Trophoblast cell (in vitro differentiated cells and primary cell): ENCODE results near the gene MLXIP.
"Not testable (repeated sequence)": the region's sequence is repeated elsewhere in the genome, so short reads cannot be mapped to it uniquely, and the experiment has no call there.

Experiments
- DNase-seq, 2 donors: peaks; one replicate each; pipeline ENCODE4 v3.0.0-alpha.2; 2016
- H2AFZ ChIP-seq: 2 replicates; pipeline ENCODE4 v1.6.1; 2013; ENCODE audit warnings: low read length, moderate library complexity, mild to moderate bottlenecking; ENCODE audit not compliant: insufficient read depth, poor library complexity
- H2AK5ac ChIP-seq: 2 replicates; pipeline ENCODE4 v1.6.1; 2013; ENCODE audit warnings: mild to moderate bottlenecking, low read length
- H2BK120ac ChIP-seq: 2 replicates; pipeline ENCODE4 v1.6.1; 2013; ENCODE audit warnings: low read length, mild to moderate bottlenecking, moderate library complexity; ENCODE audit not compliant: insufficient read depth, poor library complexity
- H2BK12ac ChIP-seq: 2 replicates; pipeline ENCODE4 v1.6.1; 2013; ENCODE audit warnings: mild to moderate bottlenecking, low read length, moderate library complexity
- H2BK5ac ChIP-seq: 2 replicates; pipeline ENCODE4 v1.6.1; 2013; ENCODE audit warnings: low read length, low read depth, moderate library complexity, mild to moderate bottlenecking; ENCODE audit not compliant: poor library complexity
- H3K14ac ChIP-seq: 2 replicates; pipeline ENCODE4 v1.6.1; 2013; ENCODE audit warnings: mild to moderate bottlenecking, low read length
- H3K18ac ChIP-seq: 2 replicates; pipeline ENCODE4 v1.6.1; 2013; ENCODE audit warnings: mild to moderate bottlenecking, low read length
- H3K23ac ChIP-seq: 2 replicates; pipeline ENCODE4 v1.6.1; 2013; ENCODE audit warnings: low read length
- H3K27ac ChIP-seq: 2 replicates; pipeline ENCODE4 v1.5.1; 2013; ENCODE audit warnings: low read depth, mild to moderate bottlenecking, inconsistent platforms, low read length, moderate library complexity
- H3K27me3 ChIP-seq: 2 replicates; pipeline ENCODE4 v1.6.1; 2013; ENCODE audit warnings: inconsistent platforms, mild to moderate bottlenecking, low read length, moderate library complexity; ENCODE audit not compliant: insufficient read depth
- H3K36me3 ChIP-seq, 2 experiments: 1 replicate in 1 of 2; 2 replicates in 1 of 2; pipeline ENCODE4 v1.6.1; 2013; ENCODE audit warnings: low read length in 2 of 2, mild to moderate bottlenecking in 2 of 2, moderate library complexity in 1 of 2; ENCODE audit not compliant: insufficient read depth in 2 of 2, control insufficient read depth in 1 of 2
- H3K4ac ChIP-seq: 2 replicates; pipeline ENCODE4 v1.6.1; 2013; ENCODE audit warnings: low read depth, mild to moderate bottlenecking, low read length, moderate library complexity
- H3K4me1 ChIP-seq, 2 experiments: 1 replicate in 1 of 2; 2 replicates in 1 of 2; pipeline ENCODE4 v1.6.1; 2013; ENCODE audit warnings: low read length in 2 of 2, mild to moderate bottlenecking in 2 of 2, moderate library complexity in 1 of 2; ENCODE audit not compliant: insufficient read depth in 2 of 2, control insufficient read depth in 1 of 2
- H3K4me2 ChIP-seq: 2 replicates; pipeline ENCODE4 v1.6.1; 2013; ENCODE audit warnings: inconsistent platforms, mild to moderate bottlenecking, low read length, moderate library complexity
- H3K4me3 ChIP-seq: 2 replicates; pipeline ENCODE4 v1.5.1; 2013; ENCODE audit warnings: mild to moderate bottlenecking, low read depth, low read length, inconsistent platforms
- H3K79me1 ChIP-seq: one replicate; pipeline ENCODE4 v1.6.1; 2013; ENCODE audit warnings: low read length
- H3K79me2 ChIP-seq: 2 replicates; pipeline ENCODE4 v1.6.1; 2013; ENCODE audit warnings: low read length, mild to moderate bottlenecking; ENCODE audit not compliant: control insufficient read depth, insufficient read depth, poor library complexity
- H3K9ac ChIP-seq: 2 replicates; pipeline ENCODE4 v1.6.1; 2013; ENCODE audit warnings: mild to moderate bottlenecking, low read length
- H3K9me3 ChIP-seq: 2 replicates; pipeline ENCODE4 v1.6.1; 2013; ENCODE audit warnings: low read depth, mild to moderate bottlenecking, control low read depth, inconsistent platforms, low read length; ENCODE audit not compliant: insufficient read depth
- H4K12ac ChIP-seq: 2 replicates; pipeline ENCODE4 v1.6.1; 2013; ENCODE audit warnings: low read depth, mild to moderate bottlenecking, low read length, moderate library complexity
- H4K8ac ChIP-seq: 2 replicates; pipeline ENCODE4 v1.6.1; 2013; ENCODE audit warnings: low read depth, mild to moderate bottlenecking, low read length, moderate library complexity
- H4K91ac ChIP-seq: one replicate; pipeline ENCODE4 v1.6.1; 2013; ENCODE audit warnings: low read depth, mild to moderate bottlenecking, low read length, moderate library complexity
- WGBS: extraction: QIAGEN DNeasy Blood & Tissue Kit; methylation state at CpG from one replicate; pipeline ENCODE4 v1.1.7; 2013; ENCODE audit warnings: missing lambda C conversion rate; ENCODE audit not compliant: insufficient read length, insufficient coverage; ENCODE audit errors: extremely low coverage; 5-methylcytosine and 5-hydroxymethylcytosine counted together

Gene MLXIP

GRCh38 chr12:122117979-122118378 lies 39.4 kb downstream of the MLXIP start:
- no peak overlapping the region for H3K14ac ChIP-seq
- no peak overlapping the region for H4K91ac ChIP-seq
- no peak overlapping the region for H2BK120ac ChIP-seq
- H3K9me3 ChIP-seq = no peaks in the 10 kb centered on the region
- H3K9ac ChIP-seq = no peak overlapping the region
- no peak overlapping the region for H3K23ac ChIP-seq
- H3K18ac ChIP-seq = no peak overlapping the region
- H3K4me3 ChIP-seq = no peak overlapping the region
- no peak overlapping the region for H3K4me2 ChIP-seq
- H3K36me3 ChIP-seq = peaks cover 0 to 2% of the 10 kb centered on the region in 2 experiments
- peaks cover 5 to 13% of the 10 kb centered on the region in 2 experiments for H3K4me1 ChIP-seq
- no peak overlapping the region for H3K4ac ChIP-seq
- DNase-seq = peak in 1 of 2 donors; percentile 56
- H3K27me3 ChIP-seq = no peaks in the 10 kb centered on the region
- H2BK5ac ChIP-seq = no peak overlapping the region
- H3K27ac ChIP-seq = no peak overlapping the region
- H2AK5ac ChIP-seq = no peak overlapping the region
- no peak overlapping the region for H2BK12ac ChIP-seq
- H3K79me1 ChIP-seq = peaks cover 2% of the 10 kb centered on the region
- H3K79me2 ChIP-seq = no peaks in the 10 kb centered on the region
- no CpG with 5 or more reads among the region's 8 CpGs for WGBS
- no peak overlapping the region for H4K8ac ChIP-seq
- no peak overlapping the region for H2AFZ ChIP-seq
- no peak overlapping the region for H4K12ac ChIP-seq

DNA sequence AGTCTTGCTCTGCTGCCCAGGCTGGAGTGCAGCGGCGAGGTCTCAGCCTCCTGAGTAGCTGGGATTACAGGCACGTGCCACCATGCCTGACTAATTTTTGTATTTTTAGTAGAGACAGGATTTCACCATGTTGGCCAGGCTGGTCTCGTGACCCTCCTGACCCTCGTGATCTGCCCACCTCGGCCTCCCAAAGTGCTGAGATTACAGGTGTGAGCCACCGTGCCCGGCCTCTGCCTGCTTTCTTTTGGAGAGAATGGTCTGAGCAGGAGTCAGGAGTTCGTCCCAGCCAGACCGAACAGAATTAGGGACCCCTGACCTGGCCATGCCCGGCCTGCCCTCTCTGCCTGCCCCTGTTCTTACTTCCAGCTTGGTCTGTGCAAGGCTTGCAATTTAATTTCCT lies 42.8 kb downstream of the MLXIP start:
- H2BK120ac ChIP-seq, H3K79me2 ChIP-seq, H2AFZ ChIP-seq, H3K27ac ChIP-seq, H3K79me1 ChIP-seq, H3K36me3 ChIP-seq, H2BK5ac ChIP-seq, H3K9ac ChIP-seq, H3K4me1 ChIP-seq, H3K27me3 ChIP-seq, H3K9me3 ChIP-seq, H3K4ac ChIP-seq, H3K23ac ChIP-seq, H3K4me3 ChIP-seq, H2AK5ac ChIP-seq, H2BK12ac ChIP-seq, DNase-seq, H3K14ac ChIP-seq, H3K18ac ChIP-seq, H4K91ac ChIP-seq, H4K8ac ChIP-seq, H4K12ac ChIP-seq, H3K4me2 ChIP-seq: not testable (repeated sequence)
- WGBS = no CpG with 5 or more reads among the region's 11 CpGs

DNA sequence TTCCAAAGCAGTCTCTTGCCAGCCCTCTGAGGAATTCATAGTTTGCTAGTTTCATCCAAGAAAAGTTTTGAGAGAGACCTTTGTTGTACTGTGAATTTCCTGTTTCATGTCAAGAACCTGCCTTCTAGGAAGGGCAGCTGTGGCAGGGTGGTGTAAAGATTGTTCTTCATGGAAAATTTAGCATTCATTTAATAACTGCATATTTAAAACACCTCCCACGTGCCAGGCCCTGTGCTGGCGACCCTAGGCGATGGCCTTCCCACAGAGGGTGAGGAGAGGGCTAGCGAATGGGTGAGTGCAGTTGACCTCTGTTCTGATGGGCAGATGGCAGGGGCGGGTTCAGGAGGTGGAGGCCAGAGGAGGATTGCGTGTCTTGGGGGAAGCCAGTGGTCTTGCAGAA lies 43.2 kb downstream of the MLXIP start:
- Histone ChIP-seq H3K4me2 (no peak overlapping the region), H2AK5ac (no peak overlapping the region)

DNA sequence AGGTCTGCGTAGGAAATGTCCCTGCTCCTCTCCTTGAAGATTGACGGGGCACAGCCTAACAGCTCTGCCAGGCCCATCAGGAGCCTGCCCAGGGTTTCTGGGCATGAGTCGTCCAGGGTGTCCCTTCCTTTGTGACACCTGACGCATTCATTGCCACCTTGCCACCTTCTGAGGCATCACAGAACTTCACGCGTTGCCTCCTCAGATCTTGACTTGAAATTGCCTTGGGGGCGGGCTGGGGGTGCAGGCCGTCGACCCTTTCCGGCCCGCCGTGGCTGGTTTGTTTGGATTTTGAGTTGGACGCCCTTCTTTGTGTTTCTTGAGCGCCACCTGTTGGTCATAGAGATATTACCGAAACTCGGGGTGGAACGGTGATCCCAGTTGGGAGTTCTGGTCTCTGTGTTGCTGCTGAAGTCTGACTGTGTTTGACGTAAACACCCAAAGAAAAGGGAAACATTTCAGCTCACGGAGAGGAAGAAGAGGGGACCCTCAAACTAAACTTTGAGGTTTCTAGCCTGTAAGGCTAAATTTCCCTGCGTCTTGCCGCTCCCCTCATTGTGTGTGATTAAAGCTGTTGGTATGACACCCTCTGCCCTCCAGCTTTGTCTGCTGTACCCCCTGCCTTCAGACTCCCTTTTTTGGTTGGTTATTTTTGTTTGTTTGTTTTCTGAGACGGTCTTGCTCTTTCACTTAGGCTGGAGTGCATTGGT lies 44.6 kb downstream of the MLXIP start:
- H3K36me3 ChIP-seq = peaks cover 0 to 3% of the 10 kb centered on the region in 2 experiments
- no peak overlapping the region for H3K27ac ChIP-seq
- no peak overlapping the region for H3K4me3 ChIP-seq
- H3K9ac ChIP-seq = no peak overlapping the region
- no peak overlapping the region for H3K23ac ChIP-seq
- no peak overlapping the region for H4K91ac ChIP-seq
- peak; percentile 55 to 86 for DNase-seq
- no peak overlapping the region for H3K18ac ChIP-seq
- no peak overlapping the region for H4K12ac ChIP-seq
- no peaks in the 10 kb centered on the region for H3K79me1 ChIP-seq
- H2BK120ac ChIP-seq = no peak overlapping the region
- H3K9me3 ChIP-seq = no peaks in the 10 kb centered on the region
- WGBS = no CpG with 5 or more reads among the region's 22 CpGs
- H3K4ac ChIP-seq = no peak overlapping the region
- H2AK5ac ChIP-seq = no peak overlapping the region
- H2AFZ ChIP-seq = no peak overlapping the region
- H4K8ac ChIP-seq = peak overlapping the region; percentile 4
- H2BK5ac ChIP-seq = no peak overlapping the region
- no peak overlapping the region for H2BK12ac ChIP-seq
- no peaks in the 10 kb centered on the region for H3K27me3 ChIP-seq
- H3K4me1 ChIP-seq = peaks cover 0 to 6% of the 10 kb centered on the region in 2 experiments
- H3K79me2 ChIP-seq = no peaks in the 10 kb centered on the region
- H3K14ac ChIP-seq = no peak overlapping the region
- no peak overlapping the region for H3K4me2 ChIP-seq

More for the DNA sequence above, 43.2 kb downstream of the MLXIP start:
- no peak overlapping the region for H3K4ac ChIP-seq
- H2AFZ ChIP-seq = no peak overlapping the region
- no peaks in the 10 kb centered on the region for H3K9me3 ChIP-seq
- no peak for DNase-seq
- H4K91ac ChIP-seq = no peak overlapping the region
- no CpG with 5 or more reads among the region's 6 CpGs for WGBS
- peaks cover 0 to 2% of the 10 kb centered on the region in 2 experiments for H3K36me3 ChIP-seq
- H3K27me3 ChIP-seq = no peaks in the 10 kb centered on the region
- H3K27ac ChIP-seq = no peak overlapping the region
- no peak overlapping the region for H3K18ac ChIP-seq
- H3K23ac ChIP-seq = no peak overlapping the region
- H3K4me1 ChIP-seq = peaks cover 0 to 6% of the 10 kb centered on the region in 2 experiments
- H3K9ac ChIP-seq = no peak overlapping the region
- no peak overlapping the region for H2BK12ac ChIP-seq
- no peak overlapping the region for H3K4me3 ChIP-seq
- no peak overlapping the region for H2BK120ac ChIP-seq
- no peaks in the 10 kb centered on the region for H3K79me1 ChIP-seq
- no peak overlapping the region for H2BK5ac ChIP-seq
- no peak overlapping the region for H4K12ac ChIP-seq
- H4K8ac ChIP-seq = no peak overlapping the region
- H3K79me2 ChIP-seq = no peaks in the 10 kb centered on the region
- no peak overlapping the region for H3K14ac ChIP-seq
